M059J (cell line): ENCODE measurements around the gene PHACTR1. TPM values are rescaled to one million over a fixed set of nuclear protein-coding genes. Genes with fewer than 3 reads are reported as not detected.
A peak's percentile ranks its signal among the peaks of the same experiment; 100 is the strongest.

Source experiments
- DNase-seq: peaks from one replicate; pipeline ENCODE4 v3.0.0-alpha.2; 2012; ENCODE audit warnings: low read depth
- total RNA-seq: library from RNA; depleted of rRNA; stranded (reverse); fragments of >200 nt; shearing (Covaris generic); gene quantifications from 2 replicates; pipeline ENCODE4 v1.2.3, GENCODE V29; 2014

The PHACTR1 gene
- total RNA-seq, 1 experiment from 2014 or later, result 1.2 TPM

- no peak for DNase-seq
Measured at GRCh38 chr6:13068586-13069210, 352.1 kb downstream of the PHACTR1 start.

GRCh38 chr6:13071550-13072345 is 355.2 kb downstream of the PHACTR1 start:
- no peak for DNase-seq

GRCh38 chr6:13072686-13073347 is 356.2 kb downstream of the PHACTR1 start:
- DNase-seq, result no peak

- DNase-seq, result no peak
Measured at GRCh38 chr6:13074415-13075140, 358.0 kb downstream of the PHACTR1 start.

- DNase-seq, result no peak
Measured at GRCh38 chr6:13075141-13075845, 358.7 kb downstream of the PHACTR1 start.

GRCh38 chr6:13076575-13076974 is 360.0 kb downstream of the PHACTR1 start:
- no peak for DNase-seq

GRCh38 chr6:13077117-13077516 is 360.6 kb downstream of the PHACTR1 start:
- DNase-seq, result no peak

GRCh38 chr6:13079096-13079723 is 362.6 kb downstream of the PHACTR1 start:
- DNase-seq, result peak; percentile 18

- no peak for DNase-seq
Measured at GRCh38 chr6:13080462-13081188, 364.1 kb downstream of the PHACTR1 start.

- DNase-seq, result no peak
Measured at GRCh38 chr6:13081189-13081563, 364.6 kb downstream of the PHACTR1 start.

- DNase-seq, result peak; percentile 20
Measured at GRCh38 chr6:13089296-13089994, 372.9 kb downstream of the PHACTR1 start.

- DNase-seq, result no peak
Measured at GRCh38 chr6:13091192-13091591, 374.6 kb downstream of the PHACTR1 start.

GRCh38 chr6:13094781-13095425 is 378.3 kb downstream of the PHACTR1 start:
- no peak for DNase-seq

- no peak for DNase-seq
Measured at GRCh38 chr6:13096084-13096483, 379.5 kb downstream of the PHACTR1 start.

GRCh38 chr6:13097454-13097853 is 380.9 kb downstream of the PHACTR1 start:
- no peak for DNase-seq

GRCh38 chr6:13098006-13098405 is 381.4 kb downstream of the PHACTR1 start:
- DNase-seq, result no peak

- DNase-seq, result peak; percentile 11
Measured at GRCh38 chr6:13098793-13099570, 382.4 kb downstream of the PHACTR1 start.

- no peak for DNase-seq
Measured at GRCh38 chr6:13099771-13100170, 383.2 kb downstream of the PHACTR1 start.
